ENCODE data around the gene SLC9A3. TPM values are rescaled to one million over a fixed set of nuclear protein-coding genes. Genes with fewer than 3 reads are reported as not detected.

The SLC9A3 gene
- total RNA-seq, 2 donors from 2014 or later = 1.3 to 1.8 TPM

DNA sequence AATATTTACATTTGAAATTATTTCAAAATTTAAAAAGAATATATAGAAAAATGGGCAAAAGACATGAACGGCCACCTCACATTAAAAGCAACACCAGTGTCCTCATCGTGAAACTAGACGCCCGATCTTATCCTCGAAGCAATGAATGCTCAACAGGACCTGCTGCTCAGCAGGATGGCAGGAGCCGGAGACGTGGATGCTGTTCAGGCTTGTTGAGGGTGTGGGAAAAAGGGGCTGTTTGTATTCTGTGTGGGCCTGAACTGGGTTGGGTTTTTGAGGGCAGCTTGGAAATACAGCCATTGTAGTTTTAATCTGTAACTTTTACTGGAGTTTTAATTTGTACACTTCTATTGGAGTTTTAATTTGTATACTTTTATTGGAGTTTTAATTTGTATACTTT, 60.9 kb downstream of the SLC9A3 start:
- Mint-ChIP-seq H3K4me1 (ENCODE audit: low read depth) (peaks cover 60% of the 10 kb centered on the region), H3K4me3 (peak overlapping the region; percentile 46 to 47), H3K36me3 (ENCODE audit: insufficient read depth in 2 of 2) (peaks cover 23 to 40% of the 10 kb centered on the region in 2 donors), H3K27me3 (ENCODE audit: low read depth) (no peaks in the 10 kb centered on the region), H3K27ac (no peak overlapping the region), H3K9me3 (no peaks in the 10 kb centered on the region)
- ATAC-seq (replicated peaks in 1 of 2) (no peak), DNase-seq (no peak)

DNA sequence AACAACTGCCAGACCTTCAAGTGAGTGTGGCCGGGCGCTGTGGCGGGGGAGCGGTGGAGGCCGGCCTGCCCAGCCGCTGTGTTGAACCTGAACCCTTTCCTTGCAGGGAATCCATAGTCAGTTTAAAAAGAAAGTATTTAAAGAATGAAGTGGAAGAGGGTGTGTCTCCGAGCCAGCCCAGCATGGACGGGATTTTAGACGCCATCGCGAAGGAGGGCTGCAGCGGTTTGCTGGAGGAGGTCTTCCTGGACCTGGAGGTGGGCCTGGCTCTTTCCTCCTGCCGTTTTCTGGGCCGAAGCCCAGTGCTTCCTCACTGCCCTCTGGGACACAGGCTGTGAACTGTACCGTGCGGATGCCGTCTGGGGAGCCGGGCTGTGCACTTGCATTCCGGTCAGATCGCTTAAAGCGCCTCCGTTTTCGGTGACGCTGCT, 62.2 kb downstream of the SLC9A3 start:
- DNase-seq (no peak), ATAC-seq (replicated peaks in 1 of 2) (no peak)
- Mint-ChIP-seq H3K36me3 (ENCODE audit: insufficient read depth in 2 of 2) (peaks cover 24 to 43% of the 10 kb centered on the region in 2 donors), H3K27me3 (ENCODE audit: low read depth) (no peaks in the 10 kb centered on the region), H3K9me3 (no peaks in the 10 kb centered on the region), H3K27ac (peak overlapping the region; percentile 66), H3K4me3 (peak overlapping the region; percentile 49 to 51), H3K4me1 (ENCODE audit: low read depth) (peaks cover 68% of the 10 kb centered on the region)

DNA sequence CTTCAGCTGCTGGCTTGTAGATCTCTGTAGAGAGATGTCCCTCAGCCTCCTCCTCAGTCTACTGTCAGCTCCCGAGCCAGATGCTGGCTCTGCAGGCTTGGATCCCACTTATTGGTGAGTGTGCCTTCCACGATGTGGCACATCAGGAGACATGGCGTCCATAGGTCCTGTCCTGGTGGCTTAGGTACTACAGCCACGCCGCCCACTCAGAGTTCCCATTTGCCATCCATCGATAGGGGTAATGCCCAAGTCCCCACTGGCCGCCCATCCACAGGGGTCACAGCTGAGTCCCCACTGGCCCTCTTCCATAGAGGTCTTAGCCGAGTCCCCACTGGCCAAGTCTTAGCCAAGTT, 64.0 kb downstream of the SLC9A3 start:
- peaks cover 25 to 46% of the 10 kb centered on the region in 2 donors for H3K36me3 Mint-ChIP-seq (ENCODE audit: insufficient read depth in 2 of 2)
- peaks cover 69% of the 10 kb centered on the region for H3K4me1 Mint-ChIP-seq (ENCODE audit: low read depth)
- ATAC-seq (replicated peaks in 1 of 2) = no peak
- DNase-seq = no peak
- no peaks in the 10 kb centered on the region for H3K9me3 Mint-ChIP-seq
- peak overlapping the region; percentile 98 for H3K27ac Mint-ChIP-seq
- H3K4me3 Mint-ChIP-seq = peak overlapping the region; percentile 72 to 75
- H3K27me3 Mint-ChIP-seq (ENCODE audit: low read depth) = no peaks in the 10 kb centered on the region

DNA sequence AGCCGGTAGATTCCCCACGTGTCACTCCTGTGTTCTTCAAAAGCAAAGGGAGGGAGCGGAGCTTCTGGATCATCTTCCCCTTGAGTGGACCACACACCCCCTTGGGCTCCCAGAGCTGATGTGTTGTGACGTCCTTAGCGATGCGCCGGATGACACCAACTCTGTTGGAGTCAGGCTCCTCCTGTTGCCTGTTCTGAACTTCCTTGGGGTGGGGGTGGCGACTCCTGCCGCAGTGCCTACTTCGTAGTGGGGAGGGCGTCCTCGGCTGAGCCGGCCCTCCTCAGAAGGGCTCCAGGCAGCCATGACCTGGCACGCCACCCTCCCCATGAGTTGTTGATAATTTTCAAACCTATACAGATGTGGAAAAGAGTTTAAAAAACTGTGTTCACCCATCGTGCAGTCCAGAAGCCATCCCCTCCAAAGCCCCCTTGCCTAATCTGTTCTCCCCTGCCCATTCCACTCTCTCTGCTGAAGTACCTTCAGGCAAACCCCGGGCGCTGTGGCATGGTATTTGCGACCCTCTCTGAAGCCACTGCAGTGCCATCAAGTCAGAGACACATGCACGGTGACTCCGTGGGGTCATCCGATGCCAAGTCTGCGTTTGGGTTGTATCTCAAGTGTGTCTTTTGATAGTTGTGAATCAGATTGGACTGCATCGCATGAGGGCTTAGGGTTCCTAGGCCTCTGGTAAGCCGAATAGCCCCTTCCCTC, 64.5 kb downstream of the SLC9A3 start:
- peaks cover 74% of the 10 kb centered on the region for H3K4me1 Mint-ChIP-seq (ENCODE audit: low read depth)
- peak overlapping the region; percentile 72 to 75 for H3K4me3 Mint-ChIP-seq

DNA sequence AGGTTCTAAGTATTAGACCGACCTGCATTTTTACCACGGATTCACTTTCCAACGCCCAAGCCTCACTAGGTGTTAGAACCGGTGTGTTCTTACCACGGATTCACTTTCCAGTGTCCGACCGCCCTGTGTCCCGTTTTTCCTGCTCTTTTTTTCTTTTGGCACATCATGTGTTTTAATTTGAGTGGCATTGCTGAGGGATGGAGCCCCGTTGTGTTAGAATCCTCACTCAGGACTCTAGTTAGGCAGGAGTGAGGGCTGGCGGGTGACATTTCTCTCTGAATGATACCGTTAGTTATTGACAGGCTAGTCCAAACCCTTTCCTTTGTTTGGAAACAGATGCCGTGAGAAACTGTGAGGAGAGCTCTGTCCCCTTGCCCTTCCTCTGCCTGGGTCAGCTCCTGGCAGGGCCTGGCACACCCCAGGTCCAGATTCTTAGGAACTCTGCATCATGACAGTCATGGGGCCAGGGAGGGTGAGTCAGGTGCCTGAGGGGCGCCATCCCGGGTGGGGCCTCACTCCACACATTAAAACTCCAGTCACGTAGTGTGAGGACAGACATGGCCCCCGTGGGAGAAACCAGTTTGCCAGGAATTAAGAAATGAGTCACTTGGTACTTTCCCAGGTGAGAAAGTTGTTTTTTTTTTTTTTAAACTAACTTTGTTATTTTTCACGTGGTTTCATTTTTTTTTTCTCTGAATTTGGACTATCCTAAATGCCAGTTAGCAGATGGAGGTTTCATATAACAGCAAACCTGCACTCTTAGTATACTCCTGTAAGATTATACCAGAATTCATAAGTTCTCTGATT, 65.5 kb downstream of the SLC9A3 start:
- Mint-ChIP-seq H3K4me3 (peak overlapping the region; percentile 72 to 75), H3K9me3 (no peaks in the 10 kb centered on the region), H3K4me1 (ENCODE audit: low read depth) (peaks cover 74% of the 10 kb centered on the region), H3K27me3 (ENCODE audit: low read depth) (no peaks in the 10 kb centered on the region), H3K27ac (peak overlapping the region; percentile 98), H3K36me3 (ENCODE audit: insufficient read depth in 2 of 2) (peaks cover 27 to 55% of the 10 kb centered on the region in 2 donors)
- ATAC-seq (replicated peaks in 1 of 2) (peak; percentile 96 to 98), DNase-seq (peak; percentile 71 to 81)

More for the DNA sequence above, 64.5 kb downstream of the SLC9A3 start:
- no peak for DNase-seq
- Mint-ChIP-seq H3K27me3 (ENCODE audit: low read depth) (no peaks in the 10 kb centered on the region), H3K27ac (peak overlapping the region; percentile 98), H3K9me3 (no peaks in the 10 kb centered on the region), H3K36me3 (ENCODE audit: insufficient read depth in 2 of 2) (peaks cover 25 to 50% of the 10 kb centered on the region in 2 donors)
- no peak for ATAC-seq (replicated peaks in 1 of 2)

DNA sequence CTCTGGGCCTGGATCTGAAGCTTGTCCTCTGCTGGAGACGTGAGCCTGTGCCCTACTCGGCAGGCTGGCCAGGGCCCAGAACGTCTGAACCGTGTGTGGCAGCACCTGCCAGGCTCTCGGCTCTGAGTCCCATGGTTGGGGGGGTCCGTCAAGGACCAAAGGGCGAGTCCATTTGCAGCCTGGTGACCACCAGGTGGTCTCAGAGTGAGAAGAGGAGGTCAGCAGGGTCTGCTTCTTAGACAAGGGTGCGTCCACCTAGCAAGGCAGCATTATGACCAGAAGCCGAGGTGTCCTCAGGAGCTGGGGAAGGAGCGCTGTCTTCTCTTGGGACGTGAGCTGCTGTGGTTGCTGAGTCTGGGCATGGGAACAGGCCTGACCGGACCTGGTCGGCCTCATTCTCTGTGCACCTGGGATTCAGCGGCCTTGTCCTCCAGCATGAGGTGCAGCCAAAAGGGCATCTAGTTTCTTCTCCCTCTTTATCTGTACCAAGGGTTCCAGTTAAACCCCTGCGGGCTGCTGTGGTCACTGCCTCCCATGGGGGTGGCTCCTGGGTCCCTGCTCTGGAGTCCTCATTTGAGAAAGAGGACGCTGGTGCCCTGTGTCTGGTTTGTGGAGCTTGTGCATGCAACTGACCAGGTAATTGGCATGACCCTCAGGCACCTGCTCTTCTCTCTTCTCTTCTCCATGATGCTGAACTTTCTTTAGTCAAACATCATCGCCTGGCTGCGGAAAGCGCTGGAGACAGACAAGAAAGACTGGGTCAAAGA, 66.9 kb downstream of the SLC9A3 start:
- Mint-ChIP-seq H3K4me1 (ENCODE audit: low read depth) (peaks cover 74% of the 10 kb centered on the region), H3K4me3 (no peak overlapping the region), H3K27ac (no peak overlapping the region), H3K27me3 (ENCODE audit: low read depth) (no peaks in the 10 kb centered on the region), H3K36me3 (ENCODE audit: insufficient read depth in 2 of 2) (peaks cover 31 to 58% of the 10 kb centered on the region in 2 donors), H3K9me3 (peaks cover 3 to 4% of the 10 kb centered on the region in 2 donors)
- ATAC-seq (replicated peaks in 1 of 2) (no peak), DNase-seq (no peak)

DNA sequence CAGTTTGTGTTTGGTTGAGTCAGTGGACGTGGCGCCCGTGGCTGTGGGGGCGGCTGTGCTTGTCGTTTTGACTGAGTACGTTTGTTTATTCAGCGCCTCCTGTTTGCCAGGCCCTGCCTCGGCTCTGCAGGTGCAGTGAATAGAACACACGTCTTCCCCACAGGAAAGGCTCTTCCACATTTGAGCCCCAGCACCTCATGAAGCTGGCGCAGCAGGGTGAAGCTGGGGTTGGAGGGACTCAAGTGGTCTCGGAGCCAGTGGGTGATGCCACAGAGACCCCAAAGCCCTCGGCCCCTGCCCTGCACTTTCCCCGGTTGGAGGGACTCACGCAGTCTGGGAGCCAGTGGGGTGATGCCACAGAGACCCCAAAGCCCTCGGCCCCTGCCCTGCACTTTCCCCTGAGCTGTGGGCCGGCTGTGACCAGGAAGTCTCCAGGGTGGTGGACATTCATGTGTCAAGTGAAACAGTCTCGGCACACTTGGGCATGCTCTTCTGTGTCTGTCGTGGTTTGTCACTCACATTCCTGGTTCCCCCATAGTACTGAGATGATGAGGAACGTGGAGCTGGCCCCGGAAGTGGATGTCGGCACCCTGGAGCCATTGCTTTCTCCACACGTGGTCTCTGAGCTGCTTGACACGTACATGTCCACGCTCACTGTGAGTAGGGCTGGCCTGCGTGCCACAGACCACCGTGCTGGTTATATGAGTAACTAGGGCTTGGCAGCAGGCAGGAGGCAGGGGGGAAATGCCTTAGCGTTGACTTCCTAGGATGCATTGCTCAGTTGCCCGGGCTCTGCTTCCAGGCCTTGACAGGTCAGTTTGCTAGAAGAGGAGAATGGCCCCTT, 67.7 kb downstream of the SLC9A3 start:
- Mint-ChIP-seq H3K36me3 (ENCODE audit: insufficient read depth in 2 of 2) (peaks cover 34 to 58% of the 10 kb centered on the region in 2 donors), H3K4me1 (ENCODE audit: low read depth) (peaks cover 71% of the 10 kb centered on the region)

DNA sequence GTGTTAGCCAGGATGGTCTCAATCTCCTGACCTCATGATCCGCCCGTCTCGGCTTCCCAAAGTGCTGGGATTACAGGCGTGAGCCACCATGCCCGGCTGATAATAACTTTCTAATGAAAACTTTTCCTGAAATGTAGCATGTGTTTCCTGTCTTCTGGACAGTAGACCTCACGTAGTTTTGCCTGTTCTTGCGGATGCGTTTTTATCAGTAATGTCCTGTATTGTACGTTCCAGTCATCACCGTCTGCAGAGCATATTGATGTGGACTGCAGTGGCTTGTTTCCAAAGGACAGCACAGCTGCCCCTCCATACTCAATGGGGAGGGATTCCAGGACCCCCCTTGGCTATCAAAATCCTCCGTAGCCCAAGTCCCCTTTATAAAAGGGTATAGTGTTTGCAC, 68.4 kb downstream of the SLC9A3 start:
- no peak for DNase-seq
- no peak overlapping the region for H3K27ac Mint-ChIP-seq
- H3K4me1 Mint-ChIP-seq (ENCODE audit: low read depth) = peaks cover 67% of the 10 kb centered on the region
- H3K4me3 Mint-ChIP-seq = no peak overlapping the region
- ATAC-seq (replicated peaks in 1 of 2) = no peak
- peaks cover 39 to 65% of the 10 kb centered on the region in 2 donors for H3K36me3 Mint-ChIP-seq (ENCODE audit: insufficient read depth in 2 of 2)
- H3K9me3 Mint-ChIP-seq = peaks cover 12 to 14% of the 10 kb centered on the region in 2 donors
- H3K27me3 Mint-ChIP-seq (ENCODE audit: low read depth) = no peaks in the 10 kb centered on the region

More for the DNA sequence above, 67.7 kb downstream of the SLC9A3 start:
- Mint-ChIP-seq H3K4me3 (no peak overlapping the region), H3K27ac (no peak overlapping the region), H3K27me3 (ENCODE audit: low read depth) (no peaks in the 10 kb centered on the region), H3K9me3 (peaks cover 8 to 12% of the 10 kb centered on the region in 2 donors)
- DNase-seq (no peak), ATAC-seq (replicated peaks in 1 of 2) (no peak)

DNA sequence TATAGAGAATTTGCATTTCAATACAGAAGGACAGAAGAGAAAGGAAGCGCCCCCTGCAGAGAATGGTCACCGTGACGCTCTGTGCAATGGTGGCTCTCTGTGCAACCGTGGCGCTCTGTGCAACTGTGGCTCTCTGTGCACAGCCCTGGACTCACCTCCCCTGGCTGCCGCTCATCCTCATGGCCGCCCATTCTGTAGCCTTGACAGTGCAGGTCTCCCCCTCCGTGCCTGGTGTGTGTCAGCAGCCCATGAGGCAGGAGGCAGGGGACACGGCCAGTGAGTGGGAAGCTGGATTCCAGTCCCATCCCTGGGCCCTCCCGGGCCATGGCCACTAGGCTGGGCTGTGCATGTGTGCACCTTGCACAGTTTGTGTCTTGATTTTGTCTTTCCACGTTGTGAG, 69.3 kb downstream of the SLC9A3 start:
- no peaks in the 10 kb centered on the region for H3K27me3 Mint-ChIP-seq (ENCODE audit: low read depth)
- peaks cover 12 to 14% of the 10 kb centered on the region in 2 donors for H3K9me3 Mint-ChIP-seq
- H3K27ac Mint-ChIP-seq = no peak overlapping the region
- peaks cover 59% of the 10 kb centered on the region for H3K4me1 Mint-ChIP-seq (ENCODE audit: low read depth)
- H3K4me3 Mint-ChIP-seq = no peak overlapping the region
- no peak for DNase-seq
- ATAC-seq (replicated peaks in 1 of 2) = no peak
- H3K36me3 Mint-ChIP-seq (ENCODE audit: insufficient read depth in 2 of 2) = peaks cover 41 to 63% of the 10 kb centered on the region in 2 donors

DNA sequence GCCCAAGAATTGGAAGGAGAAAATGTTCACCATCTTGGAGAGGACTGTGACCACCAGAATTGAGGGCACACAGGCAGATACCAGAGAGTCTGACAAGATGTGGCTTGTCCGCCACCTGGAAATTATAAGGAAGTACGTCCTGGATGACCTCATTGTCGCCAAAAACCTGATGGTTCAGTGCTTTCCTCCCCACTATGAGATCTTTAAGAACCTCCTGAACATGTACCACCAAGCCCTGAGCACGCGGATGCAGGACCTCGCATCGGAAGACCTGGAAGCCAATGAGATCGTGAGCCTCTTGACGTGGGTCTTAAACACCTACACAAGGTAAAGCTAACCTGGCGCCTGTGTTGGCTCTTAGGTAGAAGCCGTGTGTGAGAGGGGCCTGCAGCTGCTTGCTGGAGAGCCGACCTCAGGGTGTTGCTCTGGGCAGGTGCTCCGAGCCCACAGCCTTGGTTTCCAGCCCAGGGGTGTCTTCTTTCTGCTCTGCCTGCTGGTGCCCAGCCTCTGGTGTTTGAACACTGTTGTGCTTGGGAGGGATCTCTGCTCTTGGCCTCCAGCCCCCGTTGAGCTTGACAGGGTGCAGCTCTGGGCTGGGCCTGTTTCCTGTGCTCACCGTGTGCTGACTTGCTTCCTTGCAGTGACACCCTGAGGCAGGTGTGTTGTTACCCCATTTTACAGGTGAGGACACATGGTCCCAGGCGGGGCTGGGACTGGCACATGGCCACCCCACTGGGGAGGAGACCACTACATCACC, 70.3 kb downstream of the SLC9A3 start:
- Mint-ChIP-seq H3K4me3 (no peak overlapping the region), H3K4me1 (ENCODE audit: low read depth) (peaks cover 56% of the 10 kb centered on the region), H3K36me3 (ENCODE audit: insufficient read depth in 2 of 2) (peaks cover 41 to 67% of the 10 kb centered on the region in 2 donors), H3K9me3 (peaks cover 12 to 14% of the 10 kb centered on the region in 2 donors), H3K27me3 (ENCODE audit: low read depth) (no peaks in the 10 kb centered on the region), H3K27ac (no peak overlapping the region)
- DNase-seq (no peak), ATAC-seq (replicated peaks in 1 of 2) (no peak)

DNA sequence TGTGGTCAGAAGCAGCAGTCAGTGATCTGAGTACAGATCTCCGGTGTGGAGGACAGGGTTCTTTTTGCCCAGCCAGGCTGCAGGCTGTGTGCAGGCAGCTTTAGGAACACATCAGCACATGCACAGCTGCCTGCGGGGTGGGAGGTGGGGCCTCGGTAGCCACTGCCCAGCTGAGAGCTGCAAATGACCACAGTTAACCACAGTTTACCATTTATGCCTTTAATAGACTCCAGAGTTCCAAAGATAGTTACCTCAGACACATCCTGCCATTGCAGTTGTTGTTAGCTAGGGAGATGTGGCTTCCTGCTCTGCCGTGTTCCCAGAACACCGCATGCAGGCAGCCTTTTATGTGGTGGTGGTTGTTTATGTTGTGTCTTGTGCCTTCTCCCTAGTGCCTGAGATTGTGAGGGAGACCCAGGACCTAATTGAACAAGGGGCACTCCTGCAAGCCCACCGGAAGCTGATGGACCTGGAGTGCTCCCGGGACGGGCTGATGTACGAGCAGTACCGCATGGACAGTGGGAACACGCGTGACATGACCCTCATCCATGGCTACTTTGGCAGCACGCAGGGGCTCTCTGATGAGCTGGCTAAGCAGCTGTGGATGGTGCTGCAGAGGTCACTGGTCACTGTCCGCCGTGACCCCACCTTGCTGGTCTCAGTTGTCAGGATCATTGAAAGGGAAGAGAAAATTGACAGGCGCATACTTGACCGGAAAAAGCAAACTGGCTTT, 71.1 kb downstream of the SLC9A3 start:
- Mint-ChIP-seq H3K27me3 (ENCODE audit: low read depth) (no peaks in the 10 kb centered on the region), H3K4me1 (ENCODE audit: low read depth) (peaks cover 53% of the 10 kb centered on the region), H3K9me3 (peaks cover 12 to 14% of the 10 kb centered on the region in 2 donors), H3K4me3 (no peak overlapping the region), H3K27ac (no peak overlapping the region), H3K36me3 (ENCODE audit: insufficient read depth in 2 of 2) (peaks cover 40 to 67% of the 10 kb centered on the region in 2 donors)
- DNase-seq (no peak), ATAC-seq (replicated peaks in 1 of 2) (no peak)

Data from activated T-cell treated with anti-CD3 and anti-CD28 coated beads, Interleukin-2, amount 50 U/mL, for 72 hours (primary cell).